NCI-H345 (cell line): ENCODE results near the gene GSDME.
"Not testable (repeated sequence)": the region's sequence is repeated elsewhere in the genome, so short reads cannot be mapped to it uniquely, and the experiment has no call there.

Experiments
- DNase-seq: peaks from one replicate; lab custom pipeline; 2025; lab: John Stamatoyannopoulos, UW

GSDME gene

GRCh38 chr7:24741679-24742505, 15.4 kb downstream of the GSDME start:
- DNase-seq, result no peak

GRCh38 chr7:24740871-24741270, 16.4 kb downstream of the GSDME start:
- DNase-seq, result no peak

- DNase-seq, result no peak
Observed at GRCh38 chr7:24739306-24739705, 18.0 kb downstream of the GSDME start.

DNA sequence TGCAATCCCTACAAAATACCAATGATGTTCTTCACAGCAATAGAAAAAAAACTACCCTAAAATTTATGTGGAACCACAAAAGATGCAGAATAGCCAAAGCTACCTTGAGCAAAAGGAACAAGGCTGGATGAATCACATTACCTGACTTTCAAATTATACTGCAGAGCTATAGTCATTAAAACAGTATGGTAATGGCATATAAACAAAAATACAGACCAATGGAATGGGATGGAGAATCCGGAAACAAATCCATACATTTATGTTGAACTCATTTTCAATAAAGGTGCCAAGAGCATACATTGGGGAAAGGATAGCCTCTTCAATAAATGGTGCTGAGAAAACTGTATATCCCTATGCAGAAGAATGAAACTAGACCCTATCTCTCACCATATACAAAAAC, 18.7 kb downstream of the GSDME start:
- DNase-seq, result no peak

DNA sequence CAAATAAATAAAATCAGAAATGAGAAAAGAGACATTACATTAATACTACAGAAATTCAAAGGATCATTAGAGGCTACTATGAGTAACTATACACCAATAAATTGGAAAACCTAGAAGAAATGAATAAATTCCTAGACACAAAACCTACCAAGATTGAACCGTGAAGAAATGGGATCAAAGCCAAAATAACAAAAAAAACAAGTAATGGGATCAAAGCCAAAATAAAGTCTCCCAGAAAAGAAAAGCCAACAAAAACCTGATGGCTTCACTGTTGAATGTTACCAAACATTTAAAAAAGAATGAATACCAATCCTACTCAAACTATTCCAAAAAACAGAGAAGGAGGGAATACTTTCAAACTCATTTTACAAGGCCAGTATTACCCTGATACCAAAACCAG, 20.0 kb downstream of the GSDME start:
- DNase-seq, result no peak

DNA sequence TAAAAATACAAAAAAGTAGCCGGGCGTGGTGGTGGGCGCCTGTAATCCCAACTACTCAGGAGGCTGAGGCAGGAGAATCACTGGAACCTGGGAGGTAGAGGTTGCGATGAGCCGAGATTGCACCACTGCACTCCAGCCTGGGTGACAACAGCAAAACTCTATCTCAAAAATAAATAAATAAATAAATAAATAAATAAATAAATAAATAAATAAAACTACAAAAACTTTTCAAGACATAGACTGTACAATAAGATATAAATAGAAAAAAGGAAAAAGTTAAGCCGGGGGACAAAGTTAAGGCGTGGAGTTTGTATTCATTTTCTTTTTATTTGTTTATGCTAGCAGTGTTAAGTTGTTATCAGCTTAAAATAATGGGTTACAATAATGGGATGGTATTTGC, 21.7 kb downstream of the GSDME start:
- not testable (repeated sequence) for DNase-seq

DNA sequence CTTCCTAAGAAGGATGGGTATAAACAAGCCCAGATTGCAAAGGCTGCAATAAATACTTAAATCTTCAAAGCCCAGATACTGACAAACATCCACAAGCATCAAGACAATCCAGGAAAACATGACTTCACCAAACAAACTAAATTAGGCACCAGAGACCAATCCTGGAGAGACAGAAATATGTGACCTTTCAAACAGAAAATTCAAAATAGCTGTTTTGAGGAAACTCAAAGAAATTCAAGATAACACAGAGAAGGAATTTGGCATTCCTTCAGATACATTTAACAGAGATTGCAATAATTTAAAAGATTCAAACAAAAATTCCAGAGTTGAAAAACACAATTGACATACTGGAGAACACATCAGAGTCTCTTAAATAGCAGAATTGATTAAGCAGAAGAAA, 23.0 kb downstream of the GSDME start:
- no peak for DNase-seq

- no peak for DNase-seq
Observed at GRCh38 chr7:24733414-24734060, 23.7 kb downstream of the GSDME start.

DNA sequence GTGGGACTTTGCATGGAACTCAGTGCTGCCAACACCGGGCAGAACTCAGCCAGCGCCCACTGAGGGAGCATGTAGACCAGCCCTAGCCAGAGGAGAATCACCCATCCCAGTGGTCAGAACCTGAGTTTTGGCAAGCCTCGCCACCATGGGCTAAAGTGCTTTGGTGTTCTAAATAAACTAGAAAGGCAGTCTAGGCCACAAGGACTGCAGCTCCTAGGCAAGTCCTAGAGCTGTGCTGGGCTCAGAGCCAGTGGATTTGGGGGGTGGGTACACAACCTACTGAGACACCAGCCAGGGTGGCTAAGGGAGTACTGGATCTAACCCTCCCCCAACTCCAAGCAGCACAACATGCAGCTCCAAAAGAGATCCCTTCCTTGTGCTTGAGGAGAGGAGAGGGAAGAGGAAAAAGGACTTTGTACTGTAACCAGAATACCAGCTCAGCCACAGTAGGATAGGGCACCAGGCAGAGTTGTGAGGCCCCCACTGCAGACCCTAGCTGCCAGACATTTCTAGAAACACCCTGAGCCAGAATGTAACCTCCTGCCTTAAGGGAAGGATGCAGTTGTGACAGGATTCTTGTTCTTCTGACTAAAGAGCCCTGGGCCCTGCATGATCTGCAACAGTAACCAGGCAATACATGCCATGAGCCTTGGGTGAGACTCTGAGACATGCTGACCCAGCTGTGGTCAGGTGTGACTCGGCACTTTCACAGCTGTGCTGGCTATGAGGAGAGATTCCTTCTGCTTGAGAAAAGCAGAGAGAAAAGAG, 24.4 kb downstream of the GSDME start:
- DNase-seq, result no peak

GRCh38 chr7:24731313-24731712, 26.0 kb downstream of the GSDME start:
- DNase-seq, result no peak

- DNase-seq, result no peak
Observed at GRCh38 chr7:24730018-24730369, 27.3 kb downstream of the GSDME start.

DNA sequence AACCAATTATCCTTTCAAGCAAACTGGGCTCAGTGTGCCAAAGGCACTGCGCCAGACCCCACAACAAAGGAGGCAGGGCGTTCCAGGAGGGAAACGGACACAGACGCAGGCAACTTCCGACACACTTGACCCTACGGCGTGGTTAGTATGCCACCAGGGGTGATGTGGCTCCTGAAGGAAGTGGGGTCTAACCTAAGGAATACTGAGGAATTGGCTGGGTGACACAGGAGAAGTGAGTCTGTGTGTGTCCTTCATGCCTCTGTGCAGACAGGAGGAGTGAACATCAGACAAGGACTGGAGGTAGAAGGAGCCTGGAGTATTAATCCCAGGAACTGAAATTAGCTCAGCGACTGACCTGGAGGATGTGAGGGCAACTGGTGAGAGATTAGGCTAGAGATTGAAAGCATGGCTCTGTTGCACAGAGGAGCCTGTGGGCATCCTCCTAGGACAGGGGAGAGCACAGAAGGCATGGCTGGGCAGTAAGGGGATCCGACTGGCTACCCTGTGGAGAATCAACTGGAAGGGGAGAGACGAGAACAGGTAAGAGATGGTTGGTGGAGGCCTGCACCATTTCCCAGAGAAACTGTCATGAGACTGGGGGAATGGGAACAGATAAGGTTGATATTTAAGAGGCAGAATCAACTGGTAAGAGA, 27.8 kb downstream of the GSDME start:
- DNase-seq, result no peak

DNA sequence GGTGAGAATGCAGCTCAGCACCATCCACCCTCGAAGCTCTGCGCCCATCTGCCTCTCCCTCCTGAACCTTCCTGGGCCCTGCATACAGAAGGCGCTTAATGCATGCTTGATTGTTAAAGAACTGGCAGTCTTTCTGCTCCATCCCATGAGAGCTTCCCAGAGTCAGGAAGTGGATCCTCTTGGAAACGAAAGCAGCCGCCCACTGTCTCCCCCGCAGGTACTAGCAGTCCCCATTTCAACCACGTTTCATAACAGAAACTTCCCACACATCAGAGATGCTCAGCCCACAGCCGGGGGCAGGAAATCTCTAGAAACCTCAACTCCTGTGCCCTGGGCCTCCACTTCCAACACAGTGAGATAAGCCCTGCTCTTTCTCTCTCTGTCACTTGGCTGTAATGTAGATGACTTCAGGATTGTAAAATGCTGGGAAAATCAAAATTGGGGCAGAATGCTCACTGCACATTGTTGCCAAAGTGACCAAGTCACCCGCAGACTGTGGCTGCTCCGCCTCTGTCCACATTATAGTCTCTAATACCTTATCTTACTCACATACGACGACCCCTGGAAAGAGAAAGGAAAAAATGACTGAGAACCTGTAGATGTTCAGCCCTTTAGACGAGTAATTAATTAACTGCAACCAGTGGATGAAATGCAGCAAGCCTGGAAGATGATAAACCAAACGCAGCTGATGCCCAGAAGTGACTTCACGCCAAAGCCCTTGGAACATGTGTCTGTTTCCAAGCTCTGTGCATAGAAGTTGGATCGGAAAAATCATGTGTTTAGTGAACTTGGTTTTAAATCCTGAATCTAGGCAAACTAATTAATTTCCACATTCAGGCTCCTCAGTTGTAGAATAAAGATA, 28.5 kb downstream of the GSDME start:
- DNase-seq, result no peak

GRCh38 chr7:24728121-24728500, 29.2 kb downstream of the GSDME start:
- DNase-seq, result no peak

- no peak for DNase-seq
Observed at GRCh38 chr7:24727154-24728120, 29.8 kb downstream of the GSDME start.

DNA sequence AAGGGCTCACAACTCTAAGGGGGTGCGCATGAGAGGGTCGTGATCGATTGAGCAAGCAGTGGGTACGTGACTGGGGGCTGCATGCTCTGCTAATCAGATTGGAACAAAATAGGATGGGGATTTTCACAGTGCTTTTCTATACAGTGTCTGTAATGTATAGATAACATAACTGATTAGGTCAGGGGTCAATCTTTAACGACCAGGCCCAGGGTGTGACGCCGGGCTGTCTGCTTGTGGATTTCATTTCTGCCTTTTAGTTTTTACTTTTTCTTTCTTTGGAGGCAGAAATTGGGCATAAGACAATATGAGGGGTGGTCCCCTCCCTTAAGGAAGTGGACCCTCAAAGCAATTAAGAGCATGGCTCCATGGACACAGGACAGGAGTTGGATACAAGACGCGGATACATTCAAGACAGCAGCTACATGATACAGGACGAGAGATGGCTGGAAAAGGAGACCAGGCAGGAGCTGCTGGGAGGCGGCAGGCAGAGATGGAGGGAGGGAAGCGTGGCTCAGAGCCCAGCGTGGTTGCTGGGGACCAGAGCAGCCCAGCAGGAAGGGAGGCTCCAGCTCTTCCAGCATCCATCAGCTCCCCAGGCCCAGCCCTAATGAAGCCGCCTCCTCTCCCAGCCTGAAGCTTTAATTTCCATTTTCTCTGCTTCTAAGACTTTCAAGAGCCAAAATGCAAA, 31.6 kb downstream of the GSDME start:
- no peak for DNase-seq

DNA sequence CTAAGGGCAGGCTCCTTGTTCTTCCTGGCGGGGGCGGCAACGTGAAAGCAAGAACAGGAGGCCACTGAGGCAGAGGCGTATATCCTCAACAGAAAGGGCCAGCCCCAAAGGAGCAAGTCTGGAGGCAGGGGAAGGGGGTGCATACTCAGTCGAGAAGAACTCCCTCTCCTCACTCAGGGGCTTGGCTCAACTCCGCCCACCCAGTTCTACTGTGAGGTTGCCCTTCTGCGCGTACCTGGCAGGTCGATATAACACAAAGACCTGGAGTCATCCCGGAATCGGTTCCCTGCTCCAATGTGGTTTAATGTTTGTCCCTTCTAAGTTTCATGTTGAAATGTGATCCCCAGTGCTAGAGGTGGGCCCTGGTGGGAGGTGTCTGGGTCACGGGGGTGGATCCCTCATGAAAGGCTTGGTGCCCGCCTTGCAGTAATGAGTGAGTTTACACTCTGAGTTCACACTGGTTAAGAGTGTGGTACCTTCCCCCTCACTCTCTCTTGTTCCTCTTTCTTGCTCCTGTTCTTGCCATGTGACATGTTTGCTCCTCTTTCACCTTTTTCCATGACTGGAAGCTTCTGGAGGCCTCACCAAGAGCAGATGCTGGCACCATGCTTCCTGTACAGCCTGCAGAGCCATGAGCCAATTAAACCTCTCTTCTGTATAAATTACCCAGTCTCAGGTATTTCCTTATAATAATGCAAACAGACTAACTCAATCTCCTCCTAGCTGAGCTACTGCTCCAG, 32.6 kb downstream of the GSDME start:
- no peak for DNase-seq

DNA sequence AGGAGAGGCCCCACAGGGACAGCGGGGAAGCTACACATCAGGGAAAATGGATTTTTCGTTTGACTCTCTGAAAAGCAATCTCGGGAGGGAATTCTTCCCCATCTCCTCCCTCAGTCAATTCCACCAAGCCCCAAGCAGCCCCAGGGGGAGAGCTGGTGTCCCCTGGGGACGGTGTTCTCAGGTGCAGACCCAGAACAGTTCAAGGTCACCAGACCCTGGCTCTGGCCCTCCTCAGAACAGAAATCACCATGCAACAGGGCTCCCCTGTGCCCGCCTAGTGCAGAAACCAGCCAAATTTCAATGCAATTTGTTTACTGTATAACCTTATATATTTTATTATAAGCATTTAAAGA, 34.1 kb downstream of the GSDME start:
- no peak for DNase-seq
